T47D (cell line): ENCODE results near the gene DOCK9.
"Not testable (repeated sequence)": the region's sequence is repeated elsewhere in the genome, so short reads cannot be mapped to it uniquely, and the experiment has no call there.

Source experiments
- DNase-seq, 2 experiments: peaks; one replicate each; pipeline versions ENCODE4 v3.0.0 to v3.0.0-alpha.2; 2011 to 2012; ENCODE audit warnings: low read depth in 1 of 2, low spot score in 1 of 2
- JUND ChIP-seq: IDR thresholded peaks from 2 replicates; pipeline ENCODE4 v1.6.1; 2012; ENCODE audit warnings: low read depth
- in situ Hi-C: cut with HindIII; loops from 2 replicates; pipeline ENCODE4 v1.10.0; 2016; ENCODE audit warnings: low sequenced_read_pairs, low pct_unique_long_range_greater_than_20kb

Gene DOCK9

GRCh38 chr13:98813993-98814392 is 163.9 kb downstream of the DOCK9 start:
- TF ChIP-seq JUND: no peak
- in situ Hi-C loops: no loop called here
- no peak for DNase-seq

- in situ Hi-C loops: not testable (repeated sequence)
These were observed 165.6 kb downstream of the DOCK9 start for GRCh38 chr13:98812186-98812790.

GRCh38 chr13:98810746-98811145 is 167.1 kb downstream of the DOCK9 start:
- no peak for TF ChIP-seq JUND
- in situ Hi-C loops: no loop called here
- no peak for DNase-seq

More at GRCh38 chr13:98812186-98812790, 165.6 kb downstream of the DOCK9 start:
- DNase-seq: not testable (repeated sequence)

GRCh38 chr13:98809345-98809777 is 168.5 kb downstream of the DOCK9 start:
- TF ChIP-seq JUND: no peak
- in situ Hi-C loops: no loop called here
- DNase-seq: no peak

- no peak for TF ChIP-seq JUND
- in situ Hi-C loops: no loop called here
- DNase-seq: no peak
These were observed 170.1 kb downstream of the DOCK9 start for GRCh38 chr13:98807774-98808173.

GRCh38 chr13:98804336-98804855 is 173.5 kb downstream of the DOCK9 start:
- TF ChIP-seq JUND: no peak
- in situ Hi-C loops: no loop called here
- DNase-seq: no peak

GRCh38 chr13:98803921-98804320 is 173.9 kb downstream of the DOCK9 start:
- in situ Hi-C loops: no loop called here
- TF ChIP-seq JUND: no peak
- DNase-seq: no peak

- DNase-seq: no peak
- no peak for TF ChIP-seq JUND
- in situ Hi-C loops: no loop called here
These were observed 174.7 kb downstream of the DOCK9 start for GRCh38 chr13:98803111-98803561.

GRCh38 chr13:98802559-98802958 is 175.3 kb downstream of the DOCK9 start:
- TF ChIP-seq JUND: no peak
- DNase-seq: no peak
- in situ Hi-C loops: no loop called here

- in situ Hi-C loops: no loop called here
- DNase-seq: no peak
- no peak for TF ChIP-seq JUND
These were observed 176.0 kb downstream of the DOCK9 start for GRCh38 chr13:98801626-98802418.

GRCh38 chr13:98800078-98800477 is 177.8 kb downstream of the DOCK9 start:
- no peak for DNase-seq
- in situ Hi-C loops: no loop called here
- TF ChIP-seq JUND: no peak

GRCh38 chr13:98798849-98799645 is 178.8 kb downstream of the DOCK9 start:
- in situ Hi-C loops: no loop called here
- DNase-seq: no peak
- TF ChIP-seq JUND: no peak

GRCh38 chr13:98797456-98797855 is 180.4 kb downstream of the DOCK9 start:
- in situ Hi-C loops: no loop called here
- no peak for DNase-seq
- TF ChIP-seq JUND: no peak
